ENCODE results near the gene BRD9.
"Not testable (repeated sequence)": the region's sequence is repeated elsewhere in the genome, so short reads cannot be mapped to it uniquely, and the experiment has no call there.

Gene BRD9

GRCh38 chr5:932151-932627 is 39.6 kb upstream of the BRD9 start:
- Histone ChIP-seq H3K4me1 (ENCODE audit: control insufficient read depth, insufficient read depth, low read length) (peaks cover 13% of the 10 kb centered on the region), H3K36me3 (ENCODE audit: control insufficient read depth, insufficient read depth, low read length, severe bottlenecking) (no peaks in the 10 kb centered on the region), H3K4me3 (ENCODE audit: low read length) (no peak overlapping the region), H3K27me3 (replicated peaks; ENCODE audit: control insufficient read depth, insufficient read depth, low read length) (peaks cover 44% of the 10 kb centered on the region), H3K9ac (ENCODE audit: low read length) (no peak overlapping the region), H3K9me3 (ENCODE audit: control insufficient read depth, low read length) (no peaks in the 10 kb centered on the region)
- DNase-seq (ENCODE audit: low read depth): no peak

- H3K4me1 ChIP-seq (ENCODE audit: control insufficient read depth, insufficient read depth, low read length): peaks cover 13% of the 10 kb centered on the region
- DNase-seq (ENCODE audit: low read depth): no peak
- H3K9ac ChIP-seq (ENCODE audit: low read length): no peak overlapping the region
- H3K27me3 ChIP-seq (replicated peaks; ENCODE audit: control insufficient read depth, insufficient read depth, low read length): peaks cover 42% of the 10 kb centered on the region
- H3K9me3 ChIP-seq (ENCODE audit: control insufficient read depth, low read length): no peaks in the 10 kb centered on the region
- no peaks in the 10 kb centered on the region for H3K36me3 ChIP-seq (ENCODE audit: control insufficient read depth, insufficient read depth, low read length, severe bottlenecking)
- no peak overlapping the region for H3K4me3 ChIP-seq (ENCODE audit: low read length)
These were observed 39.1 kb upstream of the BRD9 start for GRCh38 chr5:931570-932145.

- DNase-seq (ENCODE audit: low read depth): no peak
- Histone ChIP-seq H3K9ac (ENCODE audit: low read length) (no peak overlapping the region), H3K36me3 (ENCODE audit: control insufficient read depth, insufficient read depth, low read length, severe bottlenecking) (no peaks in the 10 kb centered on the region), H3K27me3 (replicated peaks; ENCODE audit: control insufficient read depth, insufficient read depth, low read length) (peaks cover 39% of the 10 kb centered on the region), H3K4me3 (ENCODE audit: low read length) (no peak overlapping the region), H3K4me1 (ENCODE audit: control insufficient read depth, insufficient read depth, low read length) (peaks cover 13% of the 10 kb centered on the region), H3K9me3 (ENCODE audit: control insufficient read depth, low read length) (no peaks in the 10 kb centered on the region)
These were observed 38.3 kb upstream of the BRD9 start for GRCh38 chr5:930866-931265.

GRCh38 chr5:929596-929995 is 37.0 kb upstream of the BRD9 start:
- Histone ChIP-seq H3K36me3 (ENCODE audit: control insufficient read depth, insufficient read depth, low read length, severe bottlenecking) (no peaks in the 10 kb centered on the region), H3K4me3 (ENCODE audit: low read length) (no peak overlapping the region), H3K9me3 (ENCODE audit: control insufficient read depth, low read length) (no peaks in the 10 kb centered on the region), H3K4me1 (ENCODE audit: control insufficient read depth, insufficient read depth, low read length) (peaks cover 13% of the 10 kb centered on the region), H3K9ac (ENCODE audit: low read length) (no peak overlapping the region), H3K27me3 (replicated peaks; ENCODE audit: control insufficient read depth, insufficient read depth, low read length) (peaks cover 44% of the 10 kb centered on the region)
- no peak for DNase-seq (ENCODE audit: low read depth)

- peaks cover 46% of the 10 kb centered on the region for H3K27me3 ChIP-seq (replicated peaks; ENCODE audit: control insufficient read depth, insufficient read depth, low read length)
- H3K9me3 ChIP-seq (ENCODE audit: control insufficient read depth, low read length); DNase-seq (ENCODE audit: low read depth); H3K36me3 ChIP-seq (ENCODE audit: control insufficient read depth, insufficient read depth, low read length, severe bottlenecking); H3K4me3 ChIP-seq (ENCODE audit: low read length); H3K9ac ChIP-seq (ENCODE audit: low read length): not testable (repeated sequence)
- H3K4me1 ChIP-seq (ENCODE audit: control insufficient read depth, insufficient read depth, low read length): peaks cover 13% of the 10 kb centered on the region
These were observed 36.6 kb upstream of the BRD9 start for GRCh38 chr5:929182-929581.

- no peak for DNase-seq (ENCODE audit: low read depth)
- peaks cover 3% of the 10 kb centered on the region for H3K4me1 ChIP-seq (ENCODE audit: control insufficient read depth, insufficient read depth, low read length)
- H3K4me3 ChIP-seq (ENCODE audit: low read length): peak overlapping the region; percentile 65
- H3K9me3 ChIP-seq (ENCODE audit: control insufficient read depth, low read length): no peaks in the 10 kb centered on the region
- peaks cover 46% of the 10 kb centered on the region for H3K27me3 ChIP-seq (replicated peaks; ENCODE audit: control insufficient read depth, insufficient read depth, low read length)
- H3K36me3 ChIP-seq (ENCODE audit: control insufficient read depth, insufficient read depth, low read length, severe bottlenecking): no peaks in the 10 kb centered on the region
- H3K9ac ChIP-seq (ENCODE audit: low read length): no peak overlapping the region
These were observed 34.8 kb upstream of the BRD9 start for GRCh38 chr5:927172-928015.

GRCh38 chr5:926417-927171 is 34.0 kb upstream of the BRD9 start:
- H3K4me1 ChIP-seq (ENCODE audit: control insufficient read depth, insufficient read depth, low read length): no peaks in the 10 kb centered on the region
- H3K4me3 ChIP-seq (ENCODE audit: low read length): peak overlapping the region; percentile 65
- H3K36me3 ChIP-seq (ENCODE audit: control insufficient read depth, insufficient read depth, low read length, severe bottlenecking): no peaks in the 10 kb centered on the region
- peaks cover 42% of the 10 kb centered on the region for H3K27me3 ChIP-seq (replicated peaks; ENCODE audit: control insufficient read depth, insufficient read depth, low read length)
- peak overlapping the region; percentile 41 for H3K9ac ChIP-seq (ENCODE audit: low read length)
- peak; percentile 27 for DNase-seq (ENCODE audit: low read depth)
- no peaks in the 10 kb centered on the region for H3K9me3 ChIP-seq (ENCODE audit: control insufficient read depth, low read length)

- H3K4me3 ChIP-seq (ENCODE audit: low read length): no peak overlapping the region
- no peak overlapping the region for H3K9ac ChIP-seq (ENCODE audit: low read length)
- H3K27me3 ChIP-seq (replicated peaks; ENCODE audit: control insufficient read depth, insufficient read depth, low read length): peaks cover 30% of the 10 kb centered on the region
- no peaks in the 10 kb centered on the region for H3K9me3 ChIP-seq (ENCODE audit: control insufficient read depth, low read length)
- H3K36me3 ChIP-seq (ENCODE audit: control insufficient read depth, insufficient read depth, low read length, severe bottlenecking): no peaks in the 10 kb centered on the region
- no peaks in the 10 kb centered on the region for H3K4me1 ChIP-seq (ENCODE audit: control insufficient read depth, insufficient read depth, low read length)
- DNase-seq (ENCODE audit: low read depth): peak; percentile 83
These were observed 30.8 kb upstream of the BRD9 start for GRCh38 chr5:923281-923873.

GRCh38 chr5:922436-923280 is 30.1 kb upstream of the BRD9 start:
- Histone ChIP-seq H3K9me3 (ENCODE audit: control insufficient read depth, low read length) (no peaks in the 10 kb centered on the region), H3K4me3 (ENCODE audit: low read length) (no peak overlapping the region), H3K36me3 (ENCODE audit: control insufficient read depth, insufficient read depth, low read length, severe bottlenecking) (no peaks in the 10 kb centered on the region), H3K4me1 (ENCODE audit: control insufficient read depth, insufficient read depth, low read length) (no peaks in the 10 kb centered on the region), H3K9ac (ENCODE audit: low read length) (no peak overlapping the region), H3K27me3 (replicated peaks; ENCODE audit: control insufficient read depth, insufficient read depth, low read length) (peaks cover 26% of the 10 kb centered on the region)
- no peak for DNase-seq (ENCODE audit: low read depth)

Measured in adipocyte (in vitro differentiated cells).